A549 (cell line): ENCODE results near the gene RNH1. TPM values are rescaled to one million over a fixed set of nuclear protein-coding genes. Genes with fewer than 3 reads are reported as not detected.
A peak's percentile ranks its signal among the peaks of the same experiment; 100 is the strongest.

Source experiments
- ATAC-seq, 2 experiments: fragments of 200-7000 bp in 1 of 2; fragments of >200 bp in 1 of 2; cut with Nextera tagmentation in 1 of 2; cut with Tn5 transposase in 1 of 2; 3 replicates each; pipeline versions ENCODE4 v1.8.0 to v1.9.1; 2018 to 2020; ENCODE audit warnings: mild to moderate bottlenecking in 1 of 2, moderate library complexity in 1 of 2
- CTCF ChIA-PET: fragments of 300-600 bp; sonication (Branson Sonifier 250); formaldehyde crosslinking; extraction: SDS; loops from one replicate; lab custom pipeline; 2021; ENCODE audit warnings: antibody characterized with exemption, inconsistent platforms; lab: Yijun Ruan, JAX
- POLR2A ChIA-PET: fragments of 350-600 bp; formaldehyde crosslinking; extraction: SDS; loops from one replicate; lab custom pipeline; 2021; ENCODE audit warnings: antibody characterized with exemption, inconsistent platforms; lab: Yijun Ruan, JAX
- DNase-seq, 2 experiments: peaks; one replicate each; pipeline versions ENCODE4 v3.0.0 to v3.0.0-alpha.2; 2011 to 2016; ENCODE audit warnings: low read depth in 1 of 2, low spot score in 1 of 2
- FAIRE-seq: peaks from 2 replicates; lab custom pipeline; 2011; peaks lifted over from hg19 to GRCh38; lab: Jason Lieb, UNC
- H3K27ac ChIP-seq, 2 experiments: fragments of >200 bp; sonication (Bioruptor Twin); formaldehyde crosslinking; 3 replicates each; pipeline ENCODE4 v1.5.1; 2016 to 2017
- H3K4me1 ChIP-seq: fragments of >200 bp; sonication (Bioruptor Twin); formaldehyde crosslinking; 3 replicates; pipeline ENCODE4 v1.6.1; 2016
- H3K4me2 ChIP-seq: fragments of >200 bp; sonication (Bioruptor Twin); formaldehyde crosslinking; 3 replicates; pipeline ENCODE4 v1.6.1; 2016
- H3K4me3 ChIP-seq: fragments of >200 bp; sonication (Bioruptor Twin); formaldehyde crosslinking; 3 replicates; pipeline ENCODE4 v1.5.1; 2016
- H3K9me3 ChIP-seq: fragments of >200 bp; sonication (Bioruptor Twin); formaldehyde crosslinking; 3 replicates; pipeline ENCODE4 v1.6.1; 2016
- BHLHE40 ChIP-seq: IDR thresholded peaks from 2 replicates; pipeline ENCODE4 v1.6.1; 2012; ENCODE audit warnings: low read depth, low read length, inconsistent platforms
- CBX2 ChIP-seq: fragments of 200-600 bp; sonication (generic); IDR thresholded peaks from 2 replicates; pipeline ENCODE4 v1.6.1; 2016; ENCODE audit warnings: low read depth, mild to moderate bottlenecking, borderline replicate concordance
- CEBPB ChIP-seq, 2 experiments: fragments of >200 bp in 1 of 2; sonication (Bioruptor Twin) in 1 of 2; formaldehyde crosslinking in 1 of 2; IDR thresholded peaks; 2 replicates each; pipeline ENCODE4 v1.6.1; 2012 to 2016
- CHD2 ChIP-seq: fragments of 150-350 bp; IDR thresholded peaks from 2 replicates; pipeline ENCODE4 v1.6.1; 2014; ENCODE audit warnings: low read length; ENCODE audit not compliant: partially characterized antibody
- EHF ChIP-seq: fragments of 250-450 bp; sonication (Bioruptor Pico); IDR thresholded peaks from 2 replicates; pipeline ENCODE4 v1.5.0; 2020; ENCODE audit warnings: mild to moderate bottlenecking
- ESRRA ChIP-seq: fragments of 150-350 bp; IDR thresholded peaks from 2 replicates; pipeline ENCODE4 v1.6.1; 2014; ENCODE audit warnings: mild to moderate bottlenecking, low read length, borderline replicate concordance
- FOSL2 ChIP-seq, 2 experiments: fragments of 450-650 bp in 1 of 2; fragments of >200 bp in 1 of 2; sonication (Bioruptor Twin) in 1 of 2; formaldehyde crosslinking; IDR thresholded peaks; 2 replicates each; pipeline versions ENCODE4 v1.5.0 to v1.6.1; 2016 to 2020; ENCODE audit warnings: mild to moderate bottlenecking in 1 of 2, moderate library complexity in 1 of 2
- FOXS1 ChIP-seq: fragments of 250-450 bp; sonication (Bioruptor Pico); IDR thresholded peaks from 2 replicates; pipeline ENCODE4 v1.5.0; 2020; ENCODE audit warnings: mild to moderate bottlenecking, moderate library complexity
- JUN ChIP-seq, 2 experiments: fragments of >200 bp; sonication (Bioruptor Twin); formaldehyde crosslinking; IDR thresholded peaks; 2 replicates in 1 of 2; 3 replicates in 1 of 2; pipeline ENCODE4 v1.6.1; 2016 to 2017
- NFE2L2 ChIP-seq: fragments of 150-350 bp; conservative IDR thresholded peaks from 2 replicates; pipeline ENCODE4 v1.6.1; 2014; ENCODE audit warnings: low read length
- WGBS: methylation state at CpG from one replicate; pipeline ENCODE4 v1.1.6; 2017; ENCODE audit errors: missing lambda C conversion rate; 5-methylcytosine and 5-hydroxymethylcytosine counted together
- polyA plus RNA-seq, 4 experiments: library from polyadenylated mRNA; depleted of rRNA in 3 of 4; stranded (reverse); fragments of >200 nt; fragmentation: RNase III in 1 of 4; extraction: RNeasy Plus Mini Kit Qiagen cat#74134 plus additional on column Dnase treatment in 1 of 4; gene quantifications; 2 replicates in 3 of 4; 3 replicates in 1 of 4; pipeline ENCODE4 v1.2.3, GENCODE V29; 2011 to 2017
- TF ChIP-seq, protein P1 (sequence below): IDR thresholded peaks from 2 replicates; pipeline ENCODE4 v1.6.1; 2012
- TF ChIP-seq, protein P2 (sequence below): fragments of 250-450 bp; sonication (Bioruptor Pico); IDR thresholded peaks from 2 replicates; pipeline ENCODE4 v1.5.0; 2020; ENCODE audit warnings: low read depth, mild to moderate bottlenecking, moderate library complexity
- TF ChIP-seq, protein P3 (sequence below): fragments of 200-600 bp; sonication (generic); IDR thresholded peaks from 2 replicates; pipeline ENCODE4 v1.6.1; 2016; ENCODE audit warnings: antibody characterized with exemption, mild to moderate bottlenecking, moderate library complexity
- TF ChIP-seq, protein P4 (sequence below): fragments of >200 bp; sonication (Bioruptor Twin); formaldehyde crosslinking; IDR thresholded peaks from 3 replicates; pipeline ENCODE4 v1.5.1; 2016
- TF ChIP-seq, protein P5 (sequence below): IDR thresholded peaks from 2 replicates; pipeline ENCODE4 v1.6.1; 2012
- TF ChIP-seq, protein P6 (sequence below): fragments of 450-650 bp; IDR thresholded peaks from 2 replicates; pipeline ENCODE4 v1.6.1; 2014; ENCODE audit warnings: antibody characterized with exemption

RNH1 gene
- polyA plus RNA-seq, 2 of the 4 experiments (the other 2 are of a cell fraction), result 85.8 to 135 TPM

DNA sequence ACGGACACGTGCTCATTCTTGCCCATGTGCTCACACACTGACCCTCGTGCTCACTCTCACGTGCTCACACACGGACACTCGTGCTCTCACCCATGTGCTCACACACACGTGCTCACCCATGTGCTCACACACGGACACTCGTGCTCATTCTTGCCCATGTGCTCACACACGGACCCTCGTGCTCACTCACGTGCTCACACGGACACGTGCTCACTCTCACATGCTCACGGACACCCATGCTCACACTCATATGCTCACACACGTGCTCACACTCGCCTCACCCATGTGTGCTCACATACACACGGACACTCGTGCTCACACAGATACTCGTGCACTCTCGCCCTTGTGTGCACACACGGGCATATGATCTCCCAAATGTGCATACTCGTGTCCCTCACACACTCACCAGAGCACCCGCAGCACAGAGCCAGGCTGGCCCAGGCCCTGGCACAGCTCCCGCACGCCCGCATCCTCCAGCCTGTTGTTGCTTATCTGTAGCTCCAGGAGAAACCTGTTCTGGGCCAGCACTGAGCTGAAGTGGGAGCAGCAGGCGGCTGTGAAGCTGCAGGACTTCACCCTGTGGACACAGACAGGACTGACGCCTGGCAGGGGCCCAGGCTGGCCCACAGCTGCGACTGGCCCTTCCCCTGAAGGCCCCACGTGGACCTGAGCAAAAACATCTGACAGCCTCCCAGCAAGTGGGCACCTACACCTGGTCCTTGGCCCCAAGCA, 9.3 kb downstream of the RNH1 start:
- ChIA-PET CTCF (interaction anchor here (0.7 to 4.8 kb wide), 5 partner anchors 14 to 49 kb away, joined by 3 to 28 read pairs (median 4); no protein-coding TSS in a partner anchor), POLR2A (interaction anchor here (0.9 to 1.3 kb wide), 2 partner anchors 9 to 101 kb away, joined by 3 to 7 read pairs; no protein-coding TSS in a partner anchor)
- 96% methylated on average over 31 of the region's 31 CpGs for WGBS
- no peaks in the 10 kb centered on the region for H3K4me1 ChIP-seq
- ATAC-seq, result peak; percentile 4 to 6; a peak in 2 of 6 replicates
- H3K4me3 ChIP-seq, result no peak overlapping the region
- TF ChIP-seq, protein P1, sequence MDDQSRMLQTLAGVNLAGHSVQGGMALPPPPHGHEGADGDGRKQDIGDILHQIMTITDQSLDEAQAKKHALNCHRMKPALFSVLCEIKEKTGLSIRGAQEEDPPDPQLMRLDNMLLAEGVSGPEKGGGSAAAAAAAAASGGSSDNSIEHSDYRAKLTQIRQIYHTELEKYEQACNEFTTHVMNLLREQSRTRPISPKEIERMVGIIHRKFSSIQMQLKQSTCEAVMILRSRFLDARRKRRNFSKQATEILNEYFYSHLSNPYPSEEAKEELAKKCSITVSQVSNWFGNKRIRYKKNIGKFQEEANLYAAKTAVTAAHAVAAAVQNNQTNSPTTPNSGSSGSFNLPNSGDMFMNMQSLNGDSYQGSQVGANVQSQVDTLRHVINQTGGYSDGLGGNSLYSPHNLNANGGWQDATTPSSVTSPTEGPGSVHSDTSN, result no peak
- TF ChIP-seq, protein P2, sequence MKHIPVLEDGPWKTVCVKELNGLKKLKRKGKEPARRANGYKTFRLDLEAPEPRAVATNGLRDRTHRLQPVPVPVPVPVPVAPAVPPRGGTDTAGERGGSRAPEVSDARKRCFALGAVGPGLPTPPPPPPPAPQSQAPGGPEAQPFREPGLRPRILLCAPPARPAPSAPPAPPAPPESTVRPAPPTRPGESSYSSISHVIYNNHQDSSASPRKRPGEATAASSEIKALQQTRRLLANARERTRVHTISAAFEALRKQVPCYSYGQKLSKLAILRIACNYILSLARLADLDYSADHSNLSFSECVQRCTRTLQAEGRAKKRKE (CRISPR knock-in tag), result no peak
- no peak for DNase-seq
- H3K9me3 ChIP-seq, result no peaks in the 10 kb centered on the region
- no peak overlapping the region for H3K27ac ChIP-seq
- H3K4me2 ChIP-seq, result no peak overlapping the region
- FAIRE-seq, result no peak

DNA sequence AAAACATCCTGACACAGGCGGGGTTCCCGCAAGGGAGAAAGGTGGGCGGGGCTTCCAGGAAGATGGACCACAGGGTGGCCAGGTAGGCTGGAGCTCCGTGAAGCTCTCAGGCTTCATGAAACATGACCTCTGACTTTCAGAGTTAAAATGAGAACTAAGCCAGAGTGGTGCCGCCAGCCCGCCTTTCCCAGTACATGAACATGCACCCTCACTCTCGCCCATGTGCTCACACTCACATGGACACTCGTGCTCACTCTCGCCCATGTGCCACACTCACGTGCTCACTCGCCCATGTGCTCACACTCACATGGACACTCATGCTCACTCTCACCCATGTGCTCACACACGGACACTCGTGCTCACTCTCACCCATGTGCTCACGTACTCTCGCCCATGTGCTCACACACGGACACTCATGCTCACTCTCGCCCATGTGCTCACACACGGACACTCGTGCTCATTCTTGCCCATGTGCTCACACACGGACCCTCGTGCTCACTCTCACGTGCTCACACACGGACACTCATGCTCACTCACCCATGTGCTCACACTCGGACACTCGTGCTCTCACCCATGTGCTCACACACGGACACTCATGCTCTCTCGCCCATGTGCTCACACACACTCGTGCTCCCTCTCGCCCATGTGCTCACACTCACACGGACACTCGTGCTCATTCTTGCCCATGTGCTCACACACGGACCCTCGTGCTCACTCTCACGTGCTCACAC, 10.0 kb downstream of the RNH1 start:
- H3K9me3 ChIP-seq, result no peaks in the 10 kb centered on the region
- ATAC-seq, result no peak
- no peak overlapping the region for H3K4me3 ChIP-seq
- CTCF ChIA-PET, result interaction anchor here (1.1 to 1.3 kb wide), 2 partner anchors 9 to 49 kb away, joined by 4 read pairs; no protein-coding TSS in a partner anchor
- H3K4me1 ChIP-seq, result no peaks in the 10 kb centered on the region
- no peak for DNase-seq
- TF ChIP-seq BHLHE40 (no peak), EHF (CRISPR knock-in tag) (no peak)
- TF ChIP-seq, protein P3, sequence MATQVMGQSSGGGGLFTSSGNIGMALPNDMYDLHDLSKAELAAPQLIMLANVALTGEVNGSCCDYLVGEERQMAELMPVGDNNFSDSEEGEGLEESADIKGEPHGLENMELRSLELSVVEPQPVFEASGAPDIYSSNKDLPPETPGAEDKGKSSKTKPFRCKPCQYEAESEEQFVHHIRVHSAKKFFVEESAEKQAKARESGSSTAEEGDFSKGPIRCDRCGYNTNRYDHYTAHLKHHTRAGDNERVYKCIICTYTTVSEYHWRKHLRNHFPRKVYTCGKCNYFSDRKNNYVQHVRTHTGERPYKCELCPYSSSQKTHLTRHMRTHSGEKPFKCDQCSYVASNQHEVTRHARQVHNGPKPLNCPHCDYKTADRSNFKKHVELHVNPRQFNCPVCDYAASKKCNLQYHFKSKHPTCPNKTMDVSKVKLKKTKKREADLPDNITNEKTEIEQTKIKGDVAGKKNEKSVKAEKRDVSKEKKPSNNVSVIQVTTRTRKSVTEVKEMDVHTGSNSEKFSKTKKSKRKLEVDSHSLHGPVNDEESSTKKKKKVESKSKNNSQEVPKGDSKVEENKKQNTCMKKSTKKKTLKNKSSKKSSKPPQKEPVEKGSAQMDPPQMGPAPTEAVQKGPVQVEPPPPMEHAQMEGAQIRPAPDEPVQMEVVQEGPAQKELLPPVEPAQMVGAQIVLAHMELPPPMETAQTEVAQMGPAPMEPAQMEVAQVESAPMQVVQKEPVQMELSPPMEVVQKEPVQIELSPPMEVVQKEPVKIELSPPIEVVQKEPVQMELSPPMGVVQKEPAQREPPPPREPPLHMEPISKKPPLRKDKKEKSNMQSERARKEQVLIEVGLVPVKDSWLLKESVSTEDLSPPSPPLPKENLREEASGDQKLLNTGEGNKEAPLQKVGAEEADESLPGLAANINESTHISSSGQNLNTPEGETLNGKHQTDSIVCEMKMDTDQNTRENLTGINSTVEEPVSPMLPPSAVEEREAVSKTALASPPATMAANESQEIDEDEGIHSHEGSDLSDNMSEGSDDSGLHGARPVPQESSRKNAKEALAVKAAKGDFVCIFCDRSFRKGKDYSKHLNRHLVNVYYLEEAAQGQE, result no peak
- POLR2A ChIA-PET, result no interaction called here
- WGBS, result 96% methylated on average over 34 of the region's 34 CpGs
- H3K4me2 ChIP-seq, result no peak overlapping the region
- no peak overlapping the region for H3K27ac ChIP-seq
- FAIRE-seq, result no peak

DNA sequence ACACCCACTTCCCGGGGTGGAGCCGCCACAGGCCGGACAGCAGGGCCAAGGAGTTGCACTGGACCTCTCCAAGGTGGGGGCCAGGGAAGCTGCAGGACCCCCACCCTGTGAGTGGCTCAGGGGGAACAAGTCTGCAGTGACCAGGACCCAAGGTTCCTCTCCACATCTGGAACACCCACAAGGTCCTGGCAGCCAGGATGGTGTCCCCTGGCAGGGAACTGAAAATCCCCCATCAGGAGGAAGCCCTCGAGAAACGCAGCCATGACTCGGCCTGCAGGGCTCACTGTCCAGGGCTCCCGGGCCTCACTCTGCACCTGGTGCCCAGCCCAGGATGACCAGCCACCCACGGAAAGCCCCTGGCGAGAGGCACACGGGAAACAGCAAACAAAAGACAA, 11.5 kb downstream of the RNH1 start:
- DNase-seq (no peak), FAIRE-seq (no peak), ATAC-seq (0 out of 6 replicates have a peak, but pooled peaks of 1 of the 2 experiments have one; percentile 2)
- TF ChIP-seq CHD2 (no peak), CBX2 (no peak), CEBPB (IDR thresholded peaks at IDR 0.05) (no peak), ESRRA (no peak), NFE2L2 (no peak), FOSL2 (IDR thresholded peaks at IDR 0.05) (no peak), FOSL2 (CRISPR knock-in tag; IDR thresholded peaks at IDR 0.05) (no peak), FOXS1 (CRISPR knock-in tag) (no peak), JUN (IDR thresholded peaks at IDR 0.05) (no peak)
- TF ChIP-seq, protein P4, sequence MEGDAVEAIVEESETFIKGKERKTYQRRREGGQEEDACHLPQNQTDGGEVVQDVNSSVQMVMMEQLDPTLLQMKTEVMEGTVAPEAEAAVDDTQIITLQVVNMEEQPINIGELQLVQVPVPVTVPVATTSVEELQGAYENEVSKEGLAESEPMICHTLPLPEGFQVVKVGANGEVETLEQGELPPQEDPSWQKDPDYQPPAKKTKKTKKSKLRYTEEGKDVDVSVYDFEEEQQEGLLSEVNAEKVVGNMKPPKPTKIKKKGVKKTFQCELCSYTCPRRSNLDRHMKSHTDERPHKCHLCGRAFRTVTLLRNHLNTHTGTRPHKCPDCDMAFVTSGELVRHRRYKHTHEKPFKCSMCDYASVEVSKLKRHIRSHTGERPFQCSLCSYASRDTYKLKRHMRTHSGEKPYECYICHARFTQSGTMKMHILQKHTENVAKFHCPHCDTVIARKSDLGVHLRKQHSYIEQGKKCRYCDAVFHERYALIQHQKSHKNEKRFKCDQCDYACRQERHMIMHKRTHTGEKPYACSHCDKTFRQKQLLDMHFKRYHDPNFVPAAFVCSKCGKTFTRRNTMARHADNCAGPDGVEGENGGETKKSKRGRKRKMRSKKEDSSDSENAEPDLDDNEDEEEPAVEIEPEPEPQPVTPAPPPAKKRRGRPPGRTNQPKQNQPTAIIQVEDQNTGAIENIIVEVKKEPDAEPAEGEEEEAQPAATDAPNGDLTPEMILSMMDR, result no peak
- TF ChIP-seq, protein P5, sequence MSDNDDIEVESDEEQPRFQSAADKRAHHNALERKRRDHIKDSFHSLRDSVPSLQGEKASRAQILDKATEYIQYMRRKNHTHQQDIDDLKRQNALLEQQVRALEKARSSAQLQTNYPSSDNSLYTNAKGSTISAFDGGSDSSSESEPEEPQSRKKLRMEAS, result no peak
- TF ChIP-seq, protein P6, sequence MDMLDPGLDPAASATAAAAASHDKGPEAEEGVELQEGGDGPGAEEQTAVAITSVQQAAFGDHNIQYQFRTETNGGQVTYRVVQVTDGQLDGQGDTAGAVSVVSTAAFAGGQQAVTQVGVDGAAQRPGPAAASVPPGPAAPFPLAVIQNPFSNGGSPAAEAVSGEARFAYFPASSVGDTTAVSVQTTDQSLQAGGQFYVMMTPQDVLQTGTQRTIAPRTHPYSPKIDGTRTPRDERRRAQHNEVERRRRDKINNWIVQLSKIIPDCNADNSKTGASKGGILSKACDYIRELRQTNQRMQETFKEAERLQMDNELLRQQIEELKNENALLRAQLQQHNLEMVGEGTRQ, result no peak
- WGBS, result 76% methylated on average over 7 of the region's 10 CpGs
- ChIA-PET POLR2A (no interaction called here), CTCF (interaction anchor here (1.1 to 1.3 kb wide), 2 partner anchors 47 kb away, joined by 4 to 5 read pairs; no protein-coding TSS in a partner anchor)
- Histone ChIP-seq H3K4me1 (no peaks in the 10 kb centered on the region), H3K4me3 (no peak overlapping the region), H3K4me2 (no peak overlapping the region), H3K27ac (no peak overlapping the region), H3K9me3 (no peaks in the 10 kb centered on the region)
